Left ventricle myocardium inferior (tissue), 1 donor: ENCODE results near the gene SLC25A46. TPM values are rescaled to one million over a fixed set of nuclear protein-coding genes. Genes with fewer than 3 reads are reported as not detected.

ENCODE experiments used
- DNase-seq: peaks from one replicate; pipeline ENCODE4 v3.0.0-alpha.2; 2020
- H3K27ac ChIP-seq: fragments of 200-600 bp; replicated peaks from 2 replicates; pipeline ENCODE4 v1.8.0; 2021
- H3K27me3 ChIP-seq: fragments of 200-600 bp; 2 replicates; pipeline ENCODE4 v1.8.0; 2021; ENCODE audit warnings: low read depth
- H3K36me3 ChIP-seq: fragments of 200-600 bp; 2 replicates; pipeline ENCODE4 v1.8.0; 2021
- H3K4me1 ChIP-seq: fragments of 200-600 bp; 2 replicates; pipeline ENCODE4 v1.8.0; 2021
- H3K4me3 ChIP-seq: fragments of 200-600 bp; 2 replicates; pipeline ENCODE4 v1.8.0; 2021; ENCODE audit warnings: mild to moderate bottlenecking, moderate library complexity
- H3K9me3 ChIP-seq: fragments of 200-600 bp; replicated peaks from 2 replicates; pipeline ENCODE4 v1.8.0; 2021
- CTCF ChIP-seq: fragments of 200-600 bp; IDR thresholded peaks from 2 replicates; pipeline ENCODE4 v1.8.0; 2021; ENCODE audit warnings: antibody characterized with exemption, mild to moderate bottlenecking, borderline replicate concordance
- intact Hi-C: fragments of 100-400 bp; cut with micrococcal nuclease; formaldehyde crosslinking; loops from one replicate; pipeline ENCODE4 v1.11.0; 2022
- total RNA-seq: library from RNA; stranded (reverse); fragmentation: NEBNext Ultra II Directional; extraction: Animal tissue kit (Norgen Biotek cat#: 25700); gene quantifications from one replicate; pipeline ENCODE4 v1.2.1, GENCODE V29; 2021
- donor health status: DM: no; HTN: yes; CAD: no; lungs with severe emphysema.

The SLC25A46 gene
- total RNA-seq, 1 donor from 2014 or later = 67.9 TPM

- Histone ChIP-seq H3K9me3 (no peaks in the 10 kb centered on the region), H3K27me3 (no peaks in the 10 kb centered on the region), H3K4me1 (no peaks in the 10 kb centered on the region), H3K36me3 (peaks cover 68% of the 10 kb centered on the region), H3K27ac (no peak overlapping the region), H3K4me3 (no peak overlapping the region)
- TF ChIP-seq CTCF = no peak
- DNase-seq = no peak
- intact Hi-C loops = no loop called here
Observed at GRCh38 chr5:110760158-110760557, 21.4 kb downstream of the SLC25A46 start.

GRCh38 chr5:110768138-110768860 lies 29.5 kb downstream of the SLC25A46 start:
- Histone ChIP-seq H3K27ac (no peak overlapping the region), H3K4me1 (no peaks in the 10 kb centered on the region), H3K36me3 (peaks cover 3% of the 10 kb centered on the region), H3K4me3 (no peak overlapping the region), H3K27me3 (no peaks in the 10 kb centered on the region), H3K9me3 (no peaks in the 10 kb centered on the region)
- intact Hi-C loops = no loop called here
- no peak for DNase-seq
- TF ChIP-seq CTCF = no peak

GRCh38 chr5:110769000-110769681 lies 30.3 kb downstream of the SLC25A46 start:
- TF ChIP-seq CTCF = no peak
- Histone ChIP-seq H3K36me3 (no peaks in the 10 kb centered on the region), H3K4me1 (no peaks in the 10 kb centered on the region), H3K9me3 (peaks cover 2% of the 10 kb centered on the region), H3K27me3 (no peaks in the 10 kb centered on the region), H3K27ac (no peak overlapping the region), H3K4me3 (no peak overlapping the region)
- DNase-seq = no peak
- intact Hi-C loops = no loop called here

- Histone ChIP-seq H3K9me3 (peaks cover 5% of the 10 kb centered on the region), H3K27ac (no peak overlapping the region), H3K4me1 (no peaks in the 10 kb centered on the region), H3K4me3 (no peak overlapping the region), H3K36me3 (no peaks in the 10 kb centered on the region), H3K27me3 (no peaks in the 10 kb centered on the region)
- TF ChIP-seq CTCF = no peak
- intact Hi-C loops = no loop called here
- DNase-seq = no peak
Observed at GRCh38 chr5:110770286-110770685, 31.5 kb downstream of the SLC25A46 start.

- Histone ChIP-seq H3K4me3 (no peak overlapping the region), H3K9me3 (peaks cover 22% of the 10 kb centered on the region), H3K27ac (no peak overlapping the region), H3K36me3 (no peaks in the 10 kb centered on the region), H3K27me3 (no peaks in the 10 kb centered on the region), H3K4me1 (no peaks in the 10 kb centered on the region)
- no peak for DNase-seq
- intact Hi-C loops = no loop called here
- TF ChIP-seq CTCF = no peak
Observed at GRCh38 chr5:110784901-110785300, 46.1 kb downstream of the SLC25A46 start.
